Activated naive CD8-positive, alpha-beta T cell (primary cell): ENCODE measurements around the gene GNA12.

Source experiments
- H3K27ac Mint-ChIP-seq: one replicate; pipeline ENCODE4 v1.8.0; 2021; ENCODE audit warnings: mixed read lengths
- H3K27me3 Mint-ChIP-seq: one replicate; pipeline ENCODE4 v1.8.0; 2021; ENCODE audit warnings: mixed read lengths
- H3K36me3 Mint-ChIP-seq: one replicate; pipeline ENCODE4 v1.8.0; 2021; ENCODE audit warnings: mixed read lengths
- H3K4me1 Mint-ChIP-seq: one replicate; pipeline ENCODE4 v1.8.0; 2021; ENCODE audit warnings: low read depth, mixed read lengths
- H3K4me3 Mint-ChIP-seq: one replicate; pipeline ENCODE4 v1.8.0; 2021; ENCODE audit warnings: mild to moderate bottlenecking, mixed read lengths
- H3K9me3 Mint-ChIP-seq: one replicate; pipeline ENCODE4 v1.8.0; 2021; ENCODE audit warnings: low read depth, mixed read lengths

GNA12 gene

GRCh38 chr7:2819954-2820397 is 24.1 kb downstream of the GNA12 start:
- H3K4me3 Mint-ChIP-seq = no peak overlapping the region
- no peaks in the 10 kb centered on the region for H3K9me3 Mint-ChIP-seq
- H3K36me3 Mint-ChIP-seq = peaks cover 2% of the 10 kb centered on the region
- peaks cover 33% of the 10 kb centered on the region for H3K4me1 Mint-ChIP-seq
- no peak overlapping the region for H3K27ac Mint-ChIP-seq
- H3K27me3 Mint-ChIP-seq = no peaks in the 10 kb centered on the region

- H3K4me3 Mint-ChIP-seq = no peak overlapping the region
- no peak overlapping the region for H3K27ac Mint-ChIP-seq
- peaks cover 28% of the 10 kb centered on the region for H3K4me1 Mint-ChIP-seq
- peaks cover 2% of the 10 kb centered on the region for H3K36me3 Mint-ChIP-seq
- H3K9me3 Mint-ChIP-seq = no peaks in the 10 kb centered on the region
- H3K27me3 Mint-ChIP-seq = no peaks in the 10 kb centered on the region
These were observed 24.8 kb downstream of the GNA12 start for GRCh38 chr7:2819161-2819953.

DNA sequence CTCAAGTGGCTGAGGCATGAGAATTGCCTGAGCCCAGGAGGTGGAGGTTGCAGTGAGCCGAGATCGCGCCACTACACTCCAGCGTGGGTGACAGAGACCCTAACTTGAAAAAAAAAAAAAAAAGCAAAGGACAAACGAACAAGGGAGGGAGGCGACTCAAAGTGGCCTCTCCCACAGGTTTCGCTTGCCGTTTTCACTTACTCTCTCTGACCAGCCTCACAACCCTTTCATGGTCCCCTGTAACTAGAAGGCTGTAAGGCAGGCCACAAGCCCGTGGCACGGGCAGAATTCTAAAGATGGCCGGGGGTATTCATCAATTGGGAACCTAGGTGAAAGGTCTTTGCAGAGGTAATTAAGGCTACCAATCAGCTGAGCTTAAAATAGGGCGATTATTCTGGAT is 25.5 kb downstream of the GNA12 start:
- no peaks in the 10 kb centered on the region for H3K27me3 Mint-ChIP-seq
- no peaks in the 10 kb centered on the region for H3K9me3 Mint-ChIP-seq
- H3K4me1 Mint-ChIP-seq = peaks cover 22% of the 10 kb centered on the region
- H3K27ac Mint-ChIP-seq = no peak overlapping the region
- H3K4me3 Mint-ChIP-seq = no peak overlapping the region
- peaks cover 2% of the 10 kb centered on the region for H3K36me3 Mint-ChIP-seq

DNA sequence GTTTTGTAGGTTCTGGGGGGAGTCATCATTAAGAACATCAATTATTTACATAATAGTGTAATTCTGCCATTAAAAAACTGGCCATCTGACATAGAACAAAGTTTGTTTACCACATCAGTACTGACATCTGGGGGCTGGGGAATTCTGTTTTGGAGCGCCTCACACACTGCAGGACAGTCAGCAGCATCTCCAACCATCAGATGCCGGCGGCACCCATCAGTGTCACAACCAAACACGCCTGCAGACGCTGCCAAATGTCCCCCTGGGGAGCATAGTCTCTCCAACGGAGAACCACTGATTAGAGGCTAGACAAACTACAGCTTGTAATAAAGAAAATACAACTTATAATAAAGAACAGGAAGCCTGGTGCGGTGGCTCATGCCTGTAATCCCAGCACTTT is 26.0 kb downstream of the GNA12 start:
- H3K4me1 Mint-ChIP-seq = peaks cover 24% of the 10 kb centered on the region
- H3K27me3 Mint-ChIP-seq = no peaks in the 10 kb centered on the region
- H3K9me3 Mint-ChIP-seq = no peaks in the 10 kb centered on the region
- H3K27ac Mint-ChIP-seq = no peak overlapping the region
- no peak overlapping the region for H3K4me3 Mint-ChIP-seq
- H3K36me3 Mint-ChIP-seq = peaks cover 2% of the 10 kb centered on the region

- Mint-ChIP-seq H3K4me1 (peaks cover 24% of the 10 kb centered on the region), H3K4me3 (no peak overlapping the region), H3K27me3 (no peaks in the 10 kb centered on the region), H3K9me3 (no peaks in the 10 kb centered on the region), H3K27ac (no peak overlapping the region), H3K36me3 (peaks cover 2% of the 10 kb centered on the region)
These were observed 26.7 kb downstream of the GNA12 start for GRCh38 chr7:2817456-2817855.

- Mint-ChIP-seq H3K9me3 (no peaks in the 10 kb centered on the region), H3K4me1 (peaks cover 12% of the 10 kb centered on the region)
These were observed 28.2 kb downstream of the GNA12 start for GRCh38 chr7:2815875-2816245.

DNA sequence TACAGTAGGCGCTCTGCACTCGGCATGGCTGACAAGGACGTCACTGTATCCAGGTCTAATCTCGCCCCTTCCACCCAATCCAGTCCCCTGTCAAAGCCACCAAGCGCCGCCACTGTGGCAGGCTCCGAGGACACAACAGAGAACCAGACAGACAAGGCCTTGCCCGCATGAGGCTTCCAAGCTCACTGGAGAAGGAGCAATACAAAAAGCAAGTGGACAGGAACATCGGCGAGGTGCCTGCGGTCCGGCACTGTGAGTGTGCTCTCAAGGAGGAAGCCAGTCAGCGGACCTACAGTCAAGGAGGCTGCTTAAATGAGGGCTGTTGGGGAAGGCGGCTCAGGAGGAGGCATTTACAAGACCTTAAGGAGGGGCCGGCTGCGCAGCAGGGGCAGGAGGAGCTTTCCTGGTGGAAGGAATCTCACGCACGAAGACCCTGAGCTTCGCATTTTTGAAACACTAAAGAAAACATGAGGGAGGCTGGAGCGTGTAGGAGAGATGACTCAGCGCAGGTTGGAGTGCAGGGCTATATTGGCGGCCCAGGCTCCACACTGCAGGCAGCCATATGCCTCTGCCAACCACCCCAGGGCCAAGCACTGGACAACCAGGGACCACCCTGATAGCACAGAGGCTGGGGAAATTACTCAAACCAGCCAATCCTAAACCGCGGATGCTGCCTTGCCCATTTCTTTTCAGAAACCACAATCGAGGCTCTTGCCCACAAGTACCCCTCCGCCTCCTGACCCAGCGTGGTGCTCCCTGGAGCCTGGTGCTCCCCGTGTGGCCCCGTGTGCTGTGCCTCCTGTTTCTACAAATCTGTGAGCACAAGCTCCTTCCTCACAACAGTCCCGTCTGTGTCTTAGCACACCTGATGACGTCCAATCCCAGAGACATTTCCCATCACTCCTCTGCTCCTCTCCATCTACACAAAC is 28.9 kb downstream of the GNA12 start:
- Mint-ChIP-seq H3K27ac (no peak overlapping the region), H3K36me3 (peaks cover 2% of the 10 kb centered on the region), H3K27me3 (no peaks in the 10 kb centered on the region), H3K4me3 (no peak overlapping the region), H3K4me1 (peaks cover 11% of the 10 kb centered on the region), H3K9me3 (no peaks in the 10 kb centered on the region)

More at GRCh38 chr7:2815875-2816245, 28.2 kb downstream of the GNA12 start:
- H3K36me3 Mint-ChIP-seq = peaks cover 2% of the 10 kb centered on the region
- H3K27ac Mint-ChIP-seq = no peak overlapping the region
- no peak overlapping the region for H3K4me3 Mint-ChIP-seq
- no peaks in the 10 kb centered on the region for H3K27me3 Mint-ChIP-seq

DNA sequence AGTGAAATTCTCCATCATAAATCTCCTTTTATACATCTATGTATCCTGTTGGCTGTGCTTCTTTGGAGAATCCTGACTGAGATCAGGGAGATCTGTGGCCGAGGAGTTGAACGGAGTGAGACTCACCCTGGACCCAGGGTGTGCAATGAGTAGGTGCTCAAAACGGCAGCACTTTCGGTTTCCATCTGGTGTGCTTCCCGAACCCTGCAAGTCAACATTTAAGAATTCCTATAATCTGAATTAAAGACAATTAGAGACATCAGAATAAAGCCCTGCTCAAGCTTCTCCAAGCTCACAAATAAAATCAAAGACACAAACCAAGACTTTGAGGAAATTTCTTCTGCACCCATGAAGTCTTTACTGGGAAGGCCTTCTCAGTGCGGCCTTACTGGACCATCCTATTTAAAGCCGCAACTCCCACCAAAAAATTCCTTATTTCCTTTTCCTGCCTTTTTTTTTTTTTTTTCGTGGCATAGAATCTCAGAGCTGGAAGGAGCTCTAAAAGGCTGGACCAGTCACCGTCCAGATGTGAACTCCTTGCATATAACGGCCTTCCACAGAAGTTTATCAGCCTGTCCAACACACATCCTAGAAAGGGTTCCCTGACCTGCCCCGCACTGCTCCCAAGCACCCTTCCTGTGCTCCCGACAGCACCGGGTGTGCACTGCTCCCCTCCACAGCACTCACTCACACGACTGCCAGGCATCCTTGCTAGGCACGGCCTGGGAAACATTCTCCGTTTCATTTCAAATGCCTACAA is 29.7 kb downstream of the GNA12 start:
- peaks cover 6% of the 10 kb centered on the region for H3K4me1 Mint-ChIP-seq
- no peak overlapping the region for H3K27ac Mint-ChIP-seq
- no peaks in the 10 kb centered on the region for H3K27me3 Mint-ChIP-seq
- H3K36me3 Mint-ChIP-seq = peaks cover 2% of the 10 kb centered on the region
- H3K4me3 Mint-ChIP-seq = no peak overlapping the region
- no peaks in the 10 kb centered on the region for H3K9me3 Mint-ChIP-seq

GRCh38 chr7:2813350-2814185 is 30.5 kb downstream of the GNA12 start:
- Mint-ChIP-seq H3K27me3 (no peaks in the 10 kb centered on the region), H3K4me3 (no peak overlapping the region), H3K4me1 (peaks cover 9% of the 10 kb centered on the region), H3K36me3 (peaks cover 4% of the 10 kb centered on the region), H3K9me3 (no peaks in the 10 kb centered on the region), H3K27ac (no peak overlapping the region)

GRCh38 chr7:2812831-2813230 is 31.3 kb downstream of the GNA12 start:
- Mint-ChIP-seq H3K4me1 (peaks cover 10% of the 10 kb centered on the region), H3K36me3 (peaks cover 5% of the 10 kb centered on the region), H3K9me3 (no peaks in the 10 kb centered on the region), H3K27ac (no peak overlapping the region), H3K4me3 (no peak overlapping the region), H3K27me3 (no peaks in the 10 kb centered on the region)

GRCh38 chr7:2812114-2812487 is 32.0 kb downstream of the GNA12 start:
- Mint-ChIP-seq H3K9me3 (no peaks in the 10 kb centered on the region), H3K27ac (no peak overlapping the region), H3K27me3 (no peaks in the 10 kb centered on the region), H3K36me3 (peaks cover 5% of the 10 kb centered on the region), H3K4me3 (no peak overlapping the region), H3K4me1 (peaks cover 10% of the 10 kb centered on the region)

DNA sequence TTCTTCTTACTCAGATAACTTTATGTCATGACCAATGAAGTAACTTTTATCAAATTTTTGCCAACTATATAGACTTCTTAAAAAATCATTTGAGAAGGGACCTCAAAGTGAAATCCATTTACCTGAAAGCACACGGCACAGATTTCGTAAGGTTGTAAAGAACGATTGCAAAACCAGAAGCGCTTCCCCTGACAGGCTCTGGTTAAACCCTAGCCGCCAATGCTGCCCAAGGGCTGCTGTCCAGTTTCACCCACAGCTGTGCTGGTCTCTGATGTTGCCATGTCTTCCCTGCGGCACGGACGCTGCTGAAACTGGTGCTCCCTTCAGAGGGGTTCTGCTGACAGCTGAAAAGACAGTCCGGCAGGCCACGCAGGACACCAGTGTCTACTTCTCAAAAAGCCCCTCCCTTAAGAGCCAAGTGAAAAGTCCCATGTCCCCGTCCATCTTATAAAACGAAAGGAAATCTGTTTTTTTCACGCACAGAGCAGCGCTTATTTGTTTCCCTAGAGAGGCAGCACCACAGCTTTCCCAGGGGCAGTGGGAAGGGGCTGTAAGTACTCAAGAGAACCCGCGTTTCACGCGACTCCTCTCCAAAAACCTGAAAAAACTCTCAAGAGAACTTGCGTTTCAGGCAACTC is 32.5 kb downstream of the GNA12 start:
- Mint-ChIP-seq H3K36me3 (peaks cover 5% of the 10 kb centered on the region), H3K27ac (no peak overlapping the region), H3K27me3 (no peaks in the 10 kb centered on the region), H3K4me3 (no peak overlapping the region), H3K4me1 (peaks cover 10% of the 10 kb centered on the region), H3K9me3 (no peaks in the 10 kb centered on the region)

- H3K27ac Mint-ChIP-seq = no peak overlapping the region
- peaks cover 10% of the 10 kb centered on the region for H3K4me1 Mint-ChIP-seq
- no peaks in the 10 kb centered on the region for H3K27me3 Mint-ChIP-seq
These were observed 33.3 kb downstream of the GNA12 start for GRCh38 chr7:2810682-2811415.

More at GRCh38 chr7:2810682-2811415, 33.3 kb downstream of the GNA12 start:
- Mint-ChIP-seq H3K9me3 (no peaks in the 10 kb centered on the region), H3K36me3 (peaks cover 5% of the 10 kb centered on the region), H3K4me3 (no peak overlapping the region)
